Measurements from ENCODE around the gene NBEA. TPM values are rescaled to one million over a fixed set of nuclear protein-coding genes. Genes with fewer than 3 reads are reported as not detected.

Gene NBEA
- total and polyA plus RNA-seq, 8 donors, result 5.9 to 14.1 (median 11.3) TPM

DNA sequence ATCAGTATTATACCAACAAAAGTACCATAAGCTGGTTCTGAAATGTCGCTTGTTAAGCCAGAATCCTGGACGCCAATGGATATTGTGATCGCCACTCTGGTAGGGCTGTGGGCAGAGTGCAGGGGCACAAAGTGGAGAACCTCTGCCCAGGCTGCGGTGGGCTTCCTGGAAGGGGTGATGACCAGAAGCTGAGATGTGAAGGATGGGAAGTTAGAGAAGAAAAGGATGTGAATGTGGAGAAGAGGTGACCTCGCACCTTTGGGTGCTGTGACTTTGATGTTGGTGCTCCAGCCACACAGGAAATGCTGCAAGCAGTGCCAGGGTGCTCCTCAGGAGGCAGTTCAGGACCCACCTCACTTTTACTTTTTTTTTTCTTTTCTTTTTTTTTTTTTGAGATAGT, 742.4 kb downstream of the NBEA start:
- intact Hi-C loops (cut with DNase I), result no loop called here
- no peak overlapping the region for H3K27ac ChIP-seq
- TF ChIP-seq, protein P1, sequence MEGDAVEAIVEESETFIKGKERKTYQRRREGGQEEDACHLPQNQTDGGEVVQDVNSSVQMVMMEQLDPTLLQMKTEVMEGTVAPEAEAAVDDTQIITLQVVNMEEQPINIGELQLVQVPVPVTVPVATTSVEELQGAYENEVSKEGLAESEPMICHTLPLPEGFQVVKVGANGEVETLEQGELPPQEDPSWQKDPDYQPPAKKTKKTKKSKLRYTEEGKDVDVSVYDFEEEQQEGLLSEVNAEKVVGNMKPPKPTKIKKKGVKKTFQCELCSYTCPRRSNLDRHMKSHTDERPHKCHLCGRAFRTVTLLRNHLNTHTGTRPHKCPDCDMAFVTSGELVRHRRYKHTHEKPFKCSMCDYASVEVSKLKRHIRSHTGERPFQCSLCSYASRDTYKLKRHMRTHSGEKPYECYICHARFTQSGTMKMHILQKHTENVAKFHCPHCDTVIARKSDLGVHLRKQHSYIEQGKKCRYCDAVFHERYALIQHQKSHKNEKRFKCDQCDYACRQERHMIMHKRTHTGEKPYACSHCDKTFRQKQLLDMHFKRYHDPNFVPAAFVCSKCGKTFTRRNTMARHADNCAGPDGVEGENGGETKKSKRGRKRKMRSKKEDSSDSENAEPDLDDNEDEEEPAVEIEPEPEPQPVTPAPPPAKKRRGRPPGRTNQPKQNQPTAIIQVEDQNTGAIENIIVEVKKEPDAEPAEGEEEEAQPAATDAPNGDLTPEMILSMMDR (IDR thresholded peaks at IDR 0.05), result no peak
- no peak overlapping the region for H3K4me3 ChIP-seq
- no peaks in the 10 kb centered on the region for H3K4me1 ChIP-seq
- no peaks in the 10 kb centered on the region for H3K9me3 ChIP-seq
- DNase-seq (no peak), ATAC-seq (no peak)
- H3K36me3 ChIP-seq, result no peaks in the 10 kb centered on the region
- no peaks in the 10 kb centered on the region for H3K27me3 ChIP-seq

DNA sequence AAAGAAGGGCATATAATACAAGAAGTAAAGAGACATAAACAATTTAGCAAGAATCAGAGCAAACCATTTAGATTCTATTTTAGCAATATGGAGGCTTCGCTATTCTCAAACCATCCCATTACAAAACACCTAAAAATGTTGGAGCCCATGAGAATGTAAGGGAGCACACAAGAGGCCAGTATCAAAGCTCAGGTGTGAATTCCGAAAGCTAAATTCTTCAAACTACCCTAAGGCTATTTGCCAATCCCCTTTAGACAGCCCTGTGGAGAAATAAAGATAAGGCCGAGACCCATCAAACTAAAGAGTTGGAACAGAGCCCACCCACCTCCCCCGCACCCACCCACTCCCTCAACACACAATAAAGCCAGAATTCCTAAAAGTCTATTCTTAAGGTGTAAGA, 745.3 kb downstream of the NBEA start:
- DNase-seq, result no peak
- no peak for ATAC-seq
- TF ChIP-seq, protein P1 (IDR thresholded peaks at IDR 0.05), result no peak
- no peaks in the 10 kb centered on the region for H3K4me1 ChIP-seq
- H3K4me3 ChIP-seq, result no peak overlapping the region
- H3K27ac ChIP-seq, result no peak overlapping the region
- H3K27me3 ChIP-seq, result no peaks in the 10 kb centered on the region
- intact Hi-C loops (cut with DNase I), result no loop called here
- no peaks in the 10 kb centered on the region for H3K9me3 ChIP-seq
- no peaks in the 10 kb centered on the region for H3K36me3 ChIP-seq

DNA sequence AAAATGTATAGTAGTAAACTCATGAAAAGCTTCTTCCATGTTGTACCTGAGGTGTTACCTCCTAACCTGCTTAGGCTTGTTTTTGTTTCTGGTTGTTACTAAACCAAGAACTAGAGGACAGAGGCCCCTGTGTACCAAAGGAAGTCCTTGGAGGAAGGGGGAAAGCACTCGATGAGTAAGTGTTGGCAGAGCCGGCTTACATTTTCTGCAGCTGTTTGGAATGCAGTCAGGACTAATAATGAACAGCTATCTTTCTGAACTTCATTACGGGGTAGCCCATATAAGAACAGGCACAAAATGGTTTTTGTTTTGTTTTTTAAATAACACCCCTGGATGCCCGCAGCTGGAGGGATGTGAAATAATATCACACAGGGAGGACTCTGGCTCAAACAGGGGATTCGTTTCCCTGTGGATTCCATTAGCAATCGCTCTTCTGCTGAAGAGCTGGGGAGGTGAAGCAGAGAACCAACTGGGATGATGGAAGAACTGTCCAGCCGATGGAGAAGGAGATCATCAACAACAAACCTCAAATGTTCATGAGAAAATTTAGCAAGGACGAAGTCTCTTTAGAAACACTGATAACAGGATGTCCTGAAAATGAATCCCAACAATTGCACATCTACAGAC, 748.6 kb downstream of the NBEA start:
- no peak overlapping the region for H3K4me3 ChIP-seq
- ATAC-seq (peak; percentile 57), DNase-seq (peak in 1 of 4 donors; percentile 31)
- no peaks in the 10 kb centered on the region for H3K27me3 ChIP-seq
- no peak overlapping the region for H3K27ac ChIP-seq
- intact Hi-C loops (cut with DNase I), result no loop called here
- TF ChIP-seq, protein P1 (IDR thresholded peaks at IDR 0.05), result no peak
- H3K9me3 ChIP-seq, result no peaks in the 10 kb centered on the region
- H3K36me3 ChIP-seq, result no peaks in the 10 kb centered on the region
- H3K4me1 ChIP-seq, result no peaks in the 10 kb centered on the region

DNA sequence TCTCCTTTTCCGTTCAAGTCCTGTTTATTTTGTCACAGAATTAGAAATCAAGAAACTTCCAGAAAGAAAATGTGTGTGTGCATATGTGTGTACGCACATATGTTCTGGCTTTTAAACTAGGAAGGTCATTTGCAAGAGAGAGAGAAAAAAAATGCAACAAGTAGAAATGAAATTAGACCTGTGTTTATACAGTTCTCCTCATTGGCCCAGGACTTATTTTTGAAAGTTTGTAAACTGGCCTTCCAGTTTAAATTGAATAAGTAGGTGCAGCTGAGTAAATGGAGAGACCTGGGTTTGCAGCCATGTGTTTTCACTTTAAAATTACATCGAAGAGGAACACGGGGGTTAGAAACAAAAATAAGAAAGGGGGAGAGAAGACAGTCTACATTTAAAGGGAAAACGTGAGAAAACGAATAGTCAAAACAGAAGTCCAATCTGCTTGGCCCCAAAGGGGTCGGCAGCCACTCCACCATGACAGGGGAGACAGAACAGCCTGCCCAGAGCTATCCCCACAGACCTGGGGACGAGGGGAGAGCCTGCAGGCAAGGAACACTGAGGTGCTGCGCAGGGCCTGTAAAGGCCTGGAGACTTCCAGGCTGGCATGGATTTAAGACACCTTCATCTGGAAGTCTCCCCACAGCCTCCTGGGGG, 751.2 kb downstream of the NBEA start:
- Histone ChIP-seq H3K9me3 (no peaks in the 10 kb centered on the region), H3K36me3 (no peaks in the 10 kb centered on the region), H3K4me1 (no peaks in the 10 kb centered on the region), H3K27ac (no peak overlapping the region), H3K4me3 (no peak overlapping the region), H3K27me3 (no peaks in the 10 kb centered on the region)
- DNase-seq, result no peak
- ATAC-seq, result no peak
- intact Hi-C loops (cut with DNase I), result no loop called here
- TF ChIP-seq, protein P1 (IDR thresholded peaks at IDR 0.05), result no peak

DNA sequence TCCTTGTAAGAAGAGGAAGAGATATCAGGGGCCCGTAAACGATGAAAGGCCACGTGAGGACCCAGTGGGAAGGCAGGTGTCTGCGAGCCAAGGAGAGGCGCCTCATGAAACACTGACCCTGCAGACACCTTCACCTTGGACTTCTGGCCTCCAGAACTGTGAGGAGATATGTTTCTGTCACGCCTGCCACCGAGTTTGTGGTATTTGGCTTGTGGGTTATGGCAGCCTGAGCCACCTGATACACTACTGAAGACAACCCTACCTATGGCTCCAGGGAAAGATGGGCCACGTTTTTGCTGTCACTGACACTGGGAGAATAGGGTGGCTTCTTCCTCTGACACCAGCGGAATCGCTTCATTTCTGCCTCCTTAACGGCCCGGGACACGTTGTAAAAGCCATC, 752.0 kb downstream of the NBEA start:
- no peaks in the 10 kb centered on the region for H3K36me3 ChIP-seq
- TF ChIP-seq, protein P1 (IDR thresholded peaks at IDR 0.05), result no peak
- no peaks in the 10 kb centered on the region for H3K27me3 ChIP-seq
- no peak overlapping the region for H3K4me3 ChIP-seq
- ATAC-seq (no peak), DNase-seq (no peak)
- H3K9me3 ChIP-seq, result no peaks in the 10 kb centered on the region
- no peak overlapping the region for H3K27ac ChIP-seq
- intact Hi-C loops (cut with DNase I), result no loop called here
- H3K4me1 ChIP-seq, result no peaks in the 10 kb centered on the region
